DOHH2 (cell line): ENCODE data around the gene NR1H2.

ENCODE experiments used
- H3F3A ChIP-seq: fragments of 200-600 bp; sonication (generic), shearing (Covaris generic); 2 replicates; pipeline ENCODE4 v1.6.0; 2016; ENCODE audit warnings: antibody characterized with exemption, mild to moderate bottlenecking; ENCODE audit not compliant: control insufficient read depth, insufficient read depth
- H3K27ac ChIP-seq: fragments of 200-600 bp; sonication (generic); 2 replicates; pipeline ENCODE4 v1.5.1; 2014; ENCODE audit warnings: low read depth, mild to moderate bottlenecking, low read length, moderate library complexity
- H3K27me3 ChIP-seq: fragments of 200-600 bp; sonication (generic); 2 replicates; pipeline ENCODE4 v1.6.1; 2014; ENCODE audit warnings: mild to moderate bottlenecking, low read length, mixed read lengths; ENCODE audit not compliant: control insufficient read depth
- H3K36me3 ChIP-seq: fragments of 200-600 bp; sonication (generic); 2 replicates; pipeline ENCODE4 v1.6.1; 2014; ENCODE audit warnings: mild to moderate bottlenecking, low read length, moderate library complexity, mixed read lengths; ENCODE audit not compliant: control insufficient read depth
- H3K4me1 ChIP-seq: fragments of 200-600 bp; sonication (generic); 2 replicates; pipeline ENCODE4 v1.6.1; 2014; ENCODE audit warnings: mild to moderate bottlenecking, low read length, mixed read lengths; ENCODE audit not compliant: control insufficient read depth
- H3K4me2 ChIP-seq: fragments of 200-600 bp; sonication (generic); 2 replicates; pipeline ENCODE4 v1.6.0; 2014; ENCODE audit warnings: mild to moderate bottlenecking, low read length, moderate library complexity
- H3K4me3 ChIP-seq: fragments of 200-600 bp; sonication (generic); 2 replicates; pipeline ENCODE4 v1.5.1; 2014; ENCODE audit warnings: mild to moderate bottlenecking, low read length, mixed read lengths
- H3K79me2 ChIP-seq: fragments of 200-600 bp; sonication (generic); 2 replicates; pipeline ENCODE4 v1.6.1; 2014; ENCODE audit warnings: mild to moderate bottlenecking, low read length, mixed read lengths; ENCODE audit not compliant: control insufficient read depth
- H3K9me2 ChIP-seq: fragments of 200-600 bp; sonication (generic); replicated peaks from 2 replicates; pipeline ENCODE4 v1.6.1; 2014; ENCODE audit warnings: mild to moderate bottlenecking, low read length, mixed read lengths; ENCODE audit not compliant: control insufficient read depth
- H3K9me3 ChIP-seq: fragments of 200-600 bp; sonication (generic); 2 replicates; pipeline ENCODE4 v1.6.1; 2014; ENCODE audit warnings: antibody characterized with exemption, low read length, mixed read lengths; ENCODE audit not compliant: control insufficient read depth, insufficient read depth
- H4K20me1 ChIP-seq: fragments of 200-600 bp; sonication (generic); 2 replicates; pipeline ENCODE4 v1.6.0; 2014; ENCODE audit warnings: low read depth, mild to moderate bottlenecking, antibody characterized with exemption, low read length, moderate library complexity; ENCODE audit not compliant: control insufficient read depth, insufficient read depth
- EZH2phosphoT487 ChIP-seq: fragments of 200-600 bp; sonication (generic); IDR thresholded peaks from 2 replicates; pipeline ENCODE4 v1.6.1; 2017; ENCODE audit warnings: borderline replicate concordance, mild to moderate bottlenecking, antibody characterized with exemption, low read length, moderate library complexity, mixed read lengths
- TF ChIP-seq, protein P1 (sequence below): fragments of 200-600 bp; sonication (generic); IDR thresholded peaks from one replicate; pipeline ENCODE4 v1.5.1; 2014; ENCODE audit warnings: antibody characterized with exemption, mild to moderate bottlenecking, low read depth, low read length; ENCODE audit not compliant: poor library complexity, severe bottlenecking

Gene NR1H2

DNA sequence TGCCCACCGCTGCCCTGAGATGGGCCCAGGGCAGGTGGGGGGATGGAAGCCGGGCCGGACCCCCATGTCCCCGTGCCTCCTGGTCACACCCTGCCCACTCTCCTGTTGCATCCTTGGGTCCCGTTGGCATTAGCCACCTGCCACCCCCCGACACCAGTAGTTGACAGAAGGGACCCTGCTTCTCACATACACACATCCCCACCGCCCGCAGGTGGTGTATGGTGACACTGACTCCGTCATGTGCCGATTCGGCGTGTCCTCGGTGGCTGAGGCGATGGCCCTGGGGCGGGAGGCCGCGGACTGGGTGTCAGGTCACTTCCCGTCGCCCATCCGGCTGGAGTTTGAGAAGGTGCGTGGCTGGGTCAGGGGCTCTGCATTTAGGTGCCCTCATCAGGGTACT lies 37.3 kb downstream of the NR1H2 start:
- Histone ChIP-seq H3K36me3 (peaks cover 84% of the 10 kb centered on the region), H3K27ac (peak overlapping the region; percentile 96)

DNA sequence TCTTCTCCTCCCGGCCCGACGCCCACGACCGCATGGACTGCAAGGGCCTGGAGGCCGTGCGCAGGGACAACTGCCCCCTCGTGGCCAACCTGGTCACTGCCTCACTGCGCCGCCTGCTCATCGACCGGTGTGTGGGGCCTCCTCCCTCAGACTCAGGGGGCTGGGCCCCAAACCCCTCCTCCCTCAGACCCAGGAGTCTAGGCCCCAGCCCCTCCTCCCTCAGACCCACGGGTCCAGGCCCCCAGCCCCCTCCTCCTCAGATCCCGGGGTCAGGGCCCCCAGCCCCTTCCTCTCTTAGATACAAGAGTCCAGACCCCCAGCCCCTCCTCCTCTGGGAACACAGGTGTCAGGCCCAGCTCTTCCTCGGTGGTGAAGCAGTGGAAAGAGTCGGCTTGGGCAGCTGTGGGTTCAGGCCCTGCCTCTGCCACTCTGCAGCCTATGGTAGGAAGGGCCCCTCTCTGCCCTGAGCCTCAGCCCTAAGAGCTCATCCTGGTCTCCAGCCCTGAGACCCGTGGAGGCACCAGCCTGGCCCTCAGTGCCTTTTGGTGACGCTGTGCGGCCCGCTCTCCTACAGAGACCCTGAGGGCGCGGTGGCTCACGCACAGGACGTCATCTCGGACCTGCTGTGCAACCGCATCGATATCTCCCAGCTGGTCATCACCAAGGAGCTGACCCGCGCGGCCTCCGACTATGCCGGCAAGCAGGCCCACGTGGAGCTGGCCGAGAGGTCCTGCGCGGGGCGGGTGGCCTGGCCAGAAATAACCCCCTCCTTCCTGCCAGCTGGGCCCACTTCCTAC lies 38.8 kb downstream of the NR1H2 start:
- H3K27me3 ChIP-seq: no peaks in the 10 kb centered on the region
- H3K79me2 ChIP-seq: peaks cover 32% of the 10 kb centered on the region
- TF ChIP-seq, protein P1, sequence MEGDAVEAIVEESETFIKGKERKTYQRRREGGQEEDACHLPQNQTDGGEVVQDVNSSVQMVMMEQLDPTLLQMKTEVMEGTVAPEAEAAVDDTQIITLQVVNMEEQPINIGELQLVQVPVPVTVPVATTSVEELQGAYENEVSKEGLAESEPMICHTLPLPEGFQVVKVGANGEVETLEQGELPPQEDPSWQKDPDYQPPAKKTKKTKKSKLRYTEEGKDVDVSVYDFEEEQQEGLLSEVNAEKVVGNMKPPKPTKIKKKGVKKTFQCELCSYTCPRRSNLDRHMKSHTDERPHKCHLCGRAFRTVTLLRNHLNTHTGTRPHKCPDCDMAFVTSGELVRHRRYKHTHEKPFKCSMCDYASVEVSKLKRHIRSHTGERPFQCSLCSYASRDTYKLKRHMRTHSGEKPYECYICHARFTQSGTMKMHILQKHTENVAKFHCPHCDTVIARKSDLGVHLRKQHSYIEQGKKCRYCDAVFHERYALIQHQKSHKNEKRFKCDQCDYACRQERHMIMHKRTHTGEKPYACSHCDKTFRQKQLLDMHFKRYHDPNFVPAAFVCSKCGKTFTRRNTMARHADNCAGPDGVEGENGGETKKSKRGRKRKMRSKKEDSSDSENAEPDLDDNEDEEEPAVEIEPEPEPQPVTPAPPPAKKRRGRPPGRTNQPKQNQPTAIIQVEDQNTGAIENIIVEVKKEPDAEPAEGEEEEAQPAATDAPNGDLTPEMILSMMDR: peak; percentile 99
- no peak for TF ChIP-seq EZH2phosphoT487
- H3K9me3 ChIP-seq: no peaks in the 10 kb centered on the region
- H3F3A ChIP-seq: peaks cover 40% of the 10 kb centered on the region
- peak overlapping the region; percentile 56 for H3K4me3 ChIP-seq
- no peaks in the 10 kb centered on the region for H4K20me1 ChIP-seq
- H3K4me2 ChIP-seq: peak overlapping the region; percentile 97
- H3K9me2 ChIP-seq: no peaks in the 10 kb centered on the region
- H3K36me3 ChIP-seq: peaks cover 82% of the 10 kb centered on the region
- H3K4me1 ChIP-seq: peaks cover 53% of the 10 kb centered on the region
- peak overlapping the region; percentile 96 for H3K27ac ChIP-seq

More for the DNA sequence above, 37.3 kb downstream of the NR1H2 start:
- Histone ChIP-seq H4K20me1 (no peaks in the 10 kb centered on the region), H3K9me2 (no peaks in the 10 kb centered on the region), H3K4me3 (no peak overlapping the region), H3K4me2 (no peak overlapping the region), H3K79me2 (peaks cover 17% of the 10 kb centered on the region), H3K9me3 (no peaks in the 10 kb centered on the region), H3F3A (peaks cover 32% of the 10 kb centered on the region), H3K27me3 (no peaks in the 10 kb centered on the region), H3K4me1 (peaks cover 50% of the 10 kb centered on the region)
- no peak for TF ChIP-seq EZH2phosphoT487
- TF ChIP-seq, protein P1: no peak

GRCh38 chr19:50415661-50416033 lies 39.4 kb downstream of the NR1H2 start:
- TF ChIP-seq EZH2phosphoT487: no peak
- TF ChIP-seq, protein P1: no peak
- Histone ChIP-seq H3K4me3 (peak overlapping the region; percentile 92), H3F3A (peaks cover 43% of the 10 kb centered on the region), H4K20me1 (no peaks in the 10 kb centered on the region), H3K4me1 (peaks cover 58% of the 10 kb centered on the region), H3K36me3 (peaks cover 82% of the 10 kb centered on the region), H3K4me2 (peak overlapping the region; percentile 97), H3K9me2 (no peaks in the 10 kb centered on the region), H3K79me2 (peaks cover 38% of the 10 kb centered on the region), H3K27me3 (no peaks in the 10 kb centered on the region), H3K9me3 (no peaks in the 10 kb centered on the region), H3K27ac (peak overlapping the region; percentile 96)
